Colon (tissue), 2 donors: Measurements from ENCODE around the gene ENTR1.
"Not testable (repeated sequence)": the region's sequence is repeated elsewhere in the genome, so short reads cannot be mapped to it uniquely, and the experiment has no call there.

ENCODE experiments used
- FAIRE-seq: peaks from 2 replicates; lab custom pipeline; 2012; peaks lifted over from hg19 to GRCh38; lab: Jason Lieb, UNC
- donor health status: control.
- donor health status: control.

ENTR1 gene

GRCh38 chr9:136419092-136419420, 8.6 kb upstream of the ENTR1 start:
- no peak for FAIRE-seq

GRCh38 chr9:136418182-136419091, 8.0 kb upstream of the ENTR1 start:
- no peak for FAIRE-seq

- FAIRE-seq = no peak
These were observed 6.5 kb upstream of the ENTR1 start for GRCh38 chr9:136416914-136417313.

DNA sequence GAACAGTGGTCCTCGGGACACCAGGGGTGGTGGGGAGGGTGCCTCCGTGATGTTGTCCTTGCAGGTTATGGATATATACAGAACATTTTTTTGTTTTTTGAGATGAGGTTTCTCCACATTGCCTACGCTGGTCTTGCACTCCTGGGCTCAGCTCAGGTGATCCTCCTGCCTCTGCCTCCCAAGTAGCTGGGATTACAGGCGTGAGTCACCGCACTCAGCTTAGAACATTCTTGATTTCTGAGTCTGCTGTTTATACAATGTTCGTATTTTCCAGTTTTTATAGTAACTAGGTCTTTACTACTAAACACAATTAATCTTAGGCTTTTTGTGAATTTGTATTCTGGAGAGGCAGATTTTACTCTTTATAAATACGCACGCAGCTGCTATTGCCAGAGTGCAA, 6.0 kb upstream of the ENTR1 start:
- FAIRE-seq = no peak

DNA sequence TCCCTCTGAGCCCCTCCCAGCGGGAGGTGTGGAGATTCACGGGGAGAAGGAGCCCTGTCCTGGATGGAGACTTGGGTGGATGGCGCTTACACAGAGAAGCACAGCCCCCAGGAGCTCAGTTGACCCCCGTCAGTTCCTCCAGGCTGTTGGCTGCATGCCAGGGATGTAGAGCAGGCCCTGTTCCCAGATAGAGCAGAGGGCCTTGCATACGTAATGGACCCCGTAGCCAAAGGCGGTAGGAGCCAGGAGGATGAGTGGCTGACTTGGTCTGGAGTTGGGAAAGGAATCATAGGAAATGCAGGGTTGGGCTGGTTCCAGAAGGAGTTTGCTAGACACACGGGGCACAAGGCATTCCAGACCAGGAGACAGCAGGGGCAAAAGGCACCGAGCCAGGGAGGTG, 2.5 kb upstream of the ENTR1 start:
- no peak for FAIRE-seq

DNA sequence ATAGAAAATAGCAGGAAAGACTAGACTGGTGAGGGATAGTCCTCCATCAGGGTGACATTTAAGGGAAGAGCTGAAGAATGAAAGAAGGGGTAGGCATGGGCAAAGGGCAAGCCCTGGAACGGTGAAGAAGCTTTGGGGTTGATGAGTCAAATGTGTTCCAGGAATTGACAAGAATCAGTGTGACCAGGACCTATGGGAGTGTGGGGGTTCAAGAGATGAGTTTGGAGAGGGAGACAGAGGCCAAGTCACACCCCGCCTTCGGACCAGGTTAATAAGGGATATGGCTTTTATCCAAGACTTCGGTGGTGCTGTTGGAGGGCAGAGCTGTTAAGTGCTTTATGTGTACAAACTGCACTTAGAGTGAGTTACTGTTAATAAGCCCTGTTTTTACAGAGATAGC, 964 bp upstream of the ENTR1 start:
- FAIRE-seq = no peak

DNA sequence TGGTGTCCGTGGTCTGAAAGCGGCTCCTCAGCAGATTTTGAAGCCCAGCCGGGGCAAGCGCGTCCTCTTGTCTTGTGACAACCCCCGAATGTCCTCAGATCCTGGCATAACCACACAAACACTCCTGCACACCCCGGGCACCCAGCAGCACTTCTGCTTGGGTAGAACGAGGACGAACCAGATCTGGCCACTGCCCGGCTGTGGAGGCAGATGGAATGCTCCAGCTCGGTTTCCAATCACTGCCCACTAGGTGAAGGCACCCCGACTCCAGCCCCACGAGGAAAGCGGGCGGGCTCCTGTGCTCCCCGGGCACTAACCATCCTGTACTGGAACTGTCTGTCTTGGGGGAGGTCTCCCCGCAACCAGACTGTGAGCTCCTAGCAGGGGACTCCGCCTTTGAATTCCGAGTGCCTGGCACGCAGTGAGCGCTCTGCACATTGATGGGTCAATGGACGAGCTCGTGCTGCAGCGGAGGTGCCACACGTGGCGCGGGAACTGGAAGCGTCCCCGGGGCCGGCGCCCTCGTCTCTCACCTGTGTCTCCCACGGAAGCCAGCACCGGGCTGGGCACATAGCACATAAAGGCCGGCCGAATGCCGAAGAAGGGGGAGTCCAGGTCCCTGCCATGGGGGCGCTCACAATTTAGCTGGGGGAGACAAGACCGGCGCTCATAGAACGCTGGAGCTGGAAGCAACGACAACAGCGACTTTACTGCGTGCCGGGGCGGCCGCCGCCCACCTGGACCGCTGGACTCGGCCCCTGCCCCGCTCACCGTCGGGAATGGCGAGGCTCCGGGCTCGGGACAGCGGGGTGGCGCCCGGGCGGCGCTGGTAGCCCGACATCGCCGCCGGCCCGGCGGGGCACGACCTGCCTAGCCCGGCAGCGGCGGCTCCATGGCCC, 608 bp downstream of the ENTR1 start:
- FAIRE-seq = no peak

- no peak for FAIRE-seq
These were observed 2.5 kb downstream of the ENTR1 start for GRCh38 chr9:136407911-136408310.

GRCh38 chr9:136407061-136407460, 3.4 kb downstream of the ENTR1 start:
- FAIRE-seq = not testable (repeated sequence)

DNA sequence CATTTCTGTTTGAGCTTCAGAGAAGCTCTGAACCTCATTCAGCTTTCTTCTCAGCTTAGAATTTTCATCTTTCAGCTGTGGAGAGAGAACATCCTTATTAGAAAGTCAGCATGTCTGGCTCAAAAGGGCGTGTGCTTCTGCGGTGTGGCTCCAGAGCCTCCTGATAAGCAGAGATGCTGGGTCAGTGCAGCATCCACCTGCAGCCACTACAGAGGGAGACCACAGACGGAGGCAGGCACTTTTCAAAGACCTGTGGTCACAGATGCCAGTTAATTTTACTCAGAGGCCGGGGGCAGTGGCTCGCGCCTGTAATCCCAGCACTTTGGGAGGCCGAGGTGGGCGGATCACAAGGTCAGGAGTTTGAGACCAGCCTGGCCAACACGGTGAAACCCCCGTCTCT, 4.5 kb downstream of the ENTR1 start:
- not testable (repeated sequence) for FAIRE-seq

GRCh38 chr9:136405481-136405880, 4.9 kb downstream of the ENTR1 start:
- no peak for FAIRE-seq

GRCh38 chr9:136404801-136405136, 5.6 kb downstream of the ENTR1 start:
- FAIRE-seq = no peak

DNA sequence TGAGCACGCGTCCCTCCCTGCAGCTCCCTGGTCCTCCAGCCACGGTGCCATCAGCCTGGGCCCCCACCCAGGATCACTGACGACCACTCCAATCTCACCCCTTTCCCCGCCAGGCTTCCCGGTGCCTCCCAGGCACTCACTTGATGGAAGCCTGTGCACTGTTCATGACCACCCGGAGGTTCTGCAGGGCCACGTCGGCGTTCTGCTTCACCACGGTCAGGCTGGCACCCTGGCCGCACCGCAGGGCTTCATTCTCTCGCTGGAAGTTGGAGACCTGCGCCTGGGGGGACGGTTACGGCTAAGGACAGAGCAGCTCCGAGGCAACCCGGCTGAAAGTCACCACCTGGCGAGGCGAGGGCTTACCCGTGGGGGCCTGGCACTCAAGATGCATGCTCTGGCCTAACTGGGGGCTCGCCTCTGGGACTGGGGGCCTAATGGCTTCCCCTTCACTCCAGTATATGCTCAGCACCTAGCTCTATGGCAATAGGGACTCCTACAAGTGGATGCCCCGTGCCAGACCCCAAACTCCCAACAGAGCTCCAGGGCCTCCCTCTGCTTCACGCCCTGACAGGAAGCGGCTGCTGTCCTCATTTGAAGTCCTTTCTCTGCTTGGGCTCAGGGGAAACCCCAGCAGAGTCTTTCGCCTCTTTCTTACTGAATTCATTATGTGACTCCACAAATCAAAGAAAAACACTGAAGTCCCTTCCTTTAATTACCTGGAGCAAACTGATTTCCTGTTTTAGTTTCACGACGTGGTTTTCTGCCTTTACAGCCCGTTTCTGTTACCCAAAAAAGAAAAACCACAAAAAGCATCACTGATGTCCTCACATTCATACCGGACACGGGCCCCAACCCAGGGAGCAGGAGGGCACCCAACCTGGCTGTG, 6.3 kb downstream of the ENTR1 start:
- no peak for FAIRE-seq

DNA sequence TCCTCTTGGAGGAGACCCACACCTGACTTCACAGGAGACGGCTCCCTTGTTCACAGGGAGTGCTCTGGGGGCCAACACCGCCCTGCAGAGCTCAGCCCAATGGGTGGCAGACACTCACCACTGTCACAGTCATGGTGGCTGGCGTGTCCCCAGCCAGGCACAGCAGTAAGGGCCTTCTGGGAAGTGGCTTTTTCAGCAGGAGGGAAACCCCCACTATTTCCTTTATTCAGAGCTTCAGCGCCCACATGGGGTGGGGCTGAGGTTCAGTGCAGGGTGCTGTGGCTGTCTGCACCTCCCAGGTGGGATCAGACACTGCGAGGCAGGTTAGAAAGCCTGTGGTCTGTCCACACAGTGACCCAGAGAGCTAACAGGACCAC, 6.9 kb downstream of the ENTR1 start:
- no peak for FAIRE-seq

DNA sequence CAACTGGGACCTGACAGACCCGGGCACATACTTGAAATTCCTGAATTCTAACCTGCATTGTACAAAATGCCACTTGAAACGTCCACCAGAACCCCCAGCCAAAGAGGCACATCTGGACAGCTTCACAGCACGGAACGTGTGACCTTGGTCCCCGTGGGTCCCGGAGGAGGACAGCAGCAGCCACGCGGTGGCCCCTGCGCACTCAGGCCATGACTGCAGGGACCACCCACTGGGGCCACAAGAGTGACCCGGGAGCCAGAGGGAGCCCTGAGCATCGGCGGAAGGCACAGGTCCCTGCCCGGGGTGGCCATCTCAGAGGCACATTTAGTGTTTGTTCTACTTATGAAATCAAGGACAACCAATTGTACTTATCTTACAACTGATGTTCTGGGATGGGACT, 8.3 kb downstream of the ENTR1 start:
- no peak for FAIRE-seq

GRCh38 chr9:136401173-136401922, 9.1 kb downstream of the ENTR1 start:
- no peak for FAIRE-seq

GRCh38 chr9:136400038-136400834, 10.2 kb downstream of the ENTR1 start, which contains the start of gene SNAPC4:
SNAPC4 (minus strand) TSS chr9:136400170; CDS start chr9:136398428, 1,742 bp downstream.
- no peak for FAIRE-seq

GRCh38 chr9:136399176-136400037, 11.0 kb downstream of the ENTR1 start:
- FAIRE-seq = no peak

DNA sequence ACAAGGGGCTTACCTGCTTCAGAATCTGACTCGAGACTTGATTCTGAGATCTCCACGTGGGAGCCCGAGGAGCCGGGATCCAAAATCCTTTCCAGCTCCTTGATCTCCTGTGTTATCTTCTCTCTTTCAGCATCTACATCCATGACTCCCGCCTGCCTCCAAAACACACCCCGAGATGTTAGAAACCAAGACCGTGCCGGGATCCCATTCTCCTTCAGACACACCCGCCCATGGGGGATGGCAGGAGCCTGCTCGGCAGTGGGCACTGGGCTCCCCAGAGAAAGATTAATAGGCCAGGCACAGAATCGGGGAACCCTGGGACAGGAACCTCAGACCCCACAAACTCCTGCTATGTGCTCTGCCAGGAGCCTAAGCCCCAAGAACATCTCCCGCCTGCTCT, 12.1 kb downstream of the ENTR1 start:
- FAIRE-seq = no peak

DNA sequence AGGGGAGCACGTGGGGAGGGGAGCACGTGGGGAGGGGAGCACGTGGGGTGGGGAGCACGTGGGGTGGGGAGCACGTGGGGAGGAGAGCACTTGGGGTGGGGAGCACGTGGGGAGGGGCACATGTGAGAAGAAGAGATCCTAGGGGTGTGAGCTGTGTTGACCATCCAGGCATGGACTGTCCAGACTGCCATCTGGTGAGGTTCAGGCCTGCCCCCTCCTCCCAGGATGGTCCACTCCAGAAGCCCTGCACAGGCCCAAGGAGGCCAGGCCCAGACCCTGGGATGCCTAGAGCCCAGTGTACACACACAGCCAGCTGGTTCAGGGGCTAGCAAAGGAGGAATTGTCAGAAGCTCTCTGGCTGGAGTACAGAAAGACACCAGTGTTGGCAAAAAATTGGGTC, 12.8 kb downstream of the ENTR1 start:
- FAIRE-seq = no peak
